Activated CD8-positive, alpha-beta memory T cell treated with anti-CD3 and anti-CD28 coated beads for 36 hours (primary cell): ENCODE results near the gene ELAVL1. TPM values are rescaled to one million over a fixed set of nuclear protein-coding genes. Genes with fewer than 3 reads are reported as not detected.

Experiments
- CTCF ChIA-PET: fragments of 350-600 bp; sonication (Branson Sonifier 250); formaldehyde crosslinking; loops from one replicate; lab custom pipeline; 2021; ENCODE audit warnings: antibody characterized with exemption; lab: Charles Lee
- POLR2A ChIA-PET: fragments of 350-600 bp; sonication (Branson Sonifier 250); formaldehyde crosslinking; loops from one replicate; lab custom pipeline; 2021; ENCODE audit warnings: antibody characterized with exemption; lab: Charles Lee
- total RNA-seq, 2 experiments: library from RNA; stranded (reverse); gene quantifications; one replicate each; pipeline ENCODE4 v1.2.3, GENCODE V29; 2021

ELAVL1 gene
- total RNA-seq, 2 experiments from 2014 or later: 166 to 169 TPM

DNA sequence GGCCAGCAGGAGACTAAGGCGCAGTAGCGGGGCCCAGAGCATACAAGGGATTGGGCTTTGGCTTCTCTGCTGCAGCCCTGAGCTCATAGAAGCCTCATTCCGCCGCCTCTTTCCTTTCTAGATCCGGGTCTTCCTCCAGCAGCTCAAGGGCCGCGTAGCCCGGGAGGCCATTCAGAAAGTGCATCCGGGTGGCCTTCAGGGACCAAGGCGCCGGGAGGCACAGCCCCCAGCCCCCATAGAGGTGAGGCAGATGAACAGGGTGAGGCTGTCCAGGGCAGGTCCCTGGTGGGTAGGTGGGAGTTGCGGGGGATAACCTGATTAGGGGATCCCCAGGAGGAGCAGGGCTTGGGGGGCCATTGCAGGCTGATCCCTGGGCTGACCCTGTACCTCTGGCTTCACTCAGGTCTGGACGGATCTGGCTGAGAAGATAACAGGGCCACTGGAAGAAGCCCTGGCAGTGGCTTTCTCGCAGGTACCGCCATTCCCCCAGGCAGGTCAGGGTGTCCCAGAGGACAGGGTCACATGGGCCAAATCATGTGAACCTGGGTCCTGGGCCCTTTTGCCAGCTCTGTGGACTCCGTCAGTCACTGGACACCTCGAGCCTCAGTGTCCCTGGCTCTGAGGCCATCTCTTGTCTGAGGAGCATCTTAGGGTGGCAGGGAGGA, 84.0 kb downstream of the ELAVL1 start:
- POLR2A ChIA-PET: interaction anchor here (1.7 to 2.1 kb wide), 3 partner anchors 18 to 84 kb away, joined by 8 to 14 read pairs (median 11); partner anchors contain the start of genes ELAVL1, MAP2K7 and TIMM44

GRCh38 chr19:7920519-7921301, 84.7 kb downstream of the ELAVL1 start:
- POLR2A ChIA-PET: interaction anchor here (1.0 to 2.1 kb wide), 4 partner anchors 17 to 85 kb away, joined by 3 to 14 read pairs (median 10); partner anchors contain the start of genes ELAVL1, MAP2K7 and TIMM44
- CTCF ChIA-PET: interaction anchor here (1.0 to 3.2 kb wide), 3 partner anchors 23 to 52 kb away, joined by 3 to 18 read pairs (median 11); partner anchors contain the start of gene TIMM44

More for the DNA sequence above, 84.0 kb downstream of the ELAVL1 start:
- CTCF ChIA-PET: interaction anchor here (1.0 to 3.2 kb wide), 3 partner anchors 22 to 241 kb away, joined by 5 to 18 read pairs (median 11); partner anchors contain the start of genes TIMM44 and TRAPPC5

- POLR2A ChIA-PET: interaction anchor here (0.6 to 2.1 kb wide), 6 partner anchors 16 to 86 kb away, joined by 3 to 14 read pairs (median 6); partner anchors contain the start of genes ELAVL1, MAP2K7 and TIMM44
- CTCF ChIA-PET: interaction anchor here (0.6 to 4.9 kb wide), 5 partner anchors 16 to 912 kb away, joined by 3 to 24 read pairs (median 5); partner anchors contain the start of genes MAP2K7 and TIMM44
Observed at GRCh38 chr19:7919610-7920518, 85.6 kb downstream of the ELAVL1 start, which contains the start of gene SNAPC2. Gene SNAPC2, plus strand, starts transcription at chr19:7920338. Its CDS starts 29 bp downstream, at chr19:7920367.

GRCh38 chr19:7918615-7919421, 86.6 kb downstream of the ELAVL1 start:
- CTCF ChIA-PET: interaction anchor here (0.6 to 4.9 kb wide), 9 partner anchors 10 to 913 kb away, joined by 3 to 24 read pairs (median 5); partner anchors contain the start of genes ELAVL1, MAP2K7 and TIMM44
- POLR2A ChIA-PET: interaction anchor here (0.6 to 0.7 kb wide), 2 partner anchors 25 to 350 kb away, joined by 3 to 4 read pairs; partner anchors contain the start of gene TIMM44

GRCh38 chr19:7918062-7918614, 87.3 kb downstream of the ELAVL1 start:
- POLR2A ChIA-PET: interaction anchor here (0.6 kb wide), 1 partner anchor 137 kb away, joined by 3 read pairs; no protein-coding TSS in a partner anchor
- CTCF ChIA-PET: interaction anchor here (0.8 to 4.9 kb wide), 7 partner anchors 10 to 91 kb away, joined by 3 to 24 read pairs (median 4); partner anchors contain the start of genes ELAVL1, MAP2K7 and TIMM44

DNA sequence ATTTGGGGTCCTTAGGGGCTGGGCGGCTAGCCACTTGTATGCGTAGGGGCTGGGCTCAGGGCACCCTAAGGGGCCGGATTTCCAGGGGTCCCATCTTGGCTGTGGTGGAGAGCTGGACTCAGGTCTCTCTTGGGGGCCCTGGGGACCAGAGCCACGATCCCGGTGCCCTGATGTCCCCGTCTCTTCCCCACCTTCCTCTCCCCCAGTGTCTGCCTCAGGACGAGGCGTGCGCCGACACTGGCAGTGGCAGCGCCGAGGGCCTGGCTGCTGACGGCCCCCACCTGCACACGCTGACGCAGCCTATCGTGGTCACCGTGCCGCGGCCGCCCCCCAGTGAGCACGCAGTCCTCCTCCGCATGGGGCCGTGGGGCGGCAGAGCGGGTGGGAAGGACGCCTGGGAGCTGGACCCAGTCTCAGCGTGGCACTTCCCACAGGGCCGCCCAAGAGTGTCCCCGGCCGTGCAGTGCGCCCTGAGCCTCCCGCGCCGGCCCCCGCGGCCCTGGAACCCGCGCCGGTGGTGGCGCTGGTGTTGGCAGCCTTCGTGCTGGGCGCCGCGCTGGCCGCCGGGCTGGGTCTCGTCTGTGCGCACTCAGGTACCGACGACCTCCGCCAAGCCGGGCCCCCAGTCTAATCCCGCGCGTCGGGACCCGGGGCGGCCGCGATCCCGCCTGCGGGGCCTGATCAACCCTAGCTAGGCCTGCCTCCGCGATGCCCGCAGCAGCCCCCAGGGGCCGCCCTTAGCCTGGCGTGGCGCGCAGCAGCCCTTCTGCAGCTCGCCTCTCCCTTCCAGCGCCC, 88.0 kb downstream of the ELAVL1 start:
- POLR2A ChIA-PET: interaction anchor here (0.6 kb wide), 1 partner anchor 137 kb away, joined by 3 read pairs; no protein-coding TSS in a partner anchor
- CTCF ChIA-PET: interaction anchor here (0.8 to 4.9 kb wide), 7 partner anchors 9 to 91 kb away, joined by 3 to 24 read pairs (median 4); partner anchors contain the start of genes ELAVL1, MAP2K7 and TIMM44

DNA sequence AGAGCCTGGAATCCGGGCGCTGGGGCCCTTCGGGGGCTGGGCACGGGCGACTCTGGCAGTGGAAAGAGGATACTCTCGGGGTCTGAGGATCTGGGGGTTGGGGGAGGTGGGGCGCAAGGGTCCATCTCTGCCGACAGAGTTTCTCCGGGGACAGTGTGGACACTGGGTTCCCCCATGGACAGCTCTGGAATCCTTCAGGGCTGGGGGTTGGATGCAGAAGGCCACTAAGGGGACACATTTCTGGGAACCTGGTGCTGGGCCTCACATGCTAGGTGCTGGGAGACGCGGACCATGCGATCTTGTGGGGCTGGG, 88.5 kb downstream of the ELAVL1 start:
- POLR2A ChIA-PET: no interaction called here
- CTCF ChIA-PET: interaction anchor here (1.0 to 4.9 kb wide), 5 partner anchors 9 to 90 kb away, joined by 3 to 24 read pairs (median 8); partner anchors contain the start of genes MAP2K7 and TIMM44

GRCh38 chr19:7916103-7916954, 89.1 kb downstream of the ELAVL1 start:
- POLR2A ChIA-PET: interaction anchor here (0.6 kb wide), 2 partner anchors 312 to 847 kb away, joined by 3 to 4 read pairs; partner anchors contain the start of gene ZNF557
- CTCF ChIA-PET: interaction anchor here (0.9 to 4.9 kb wide), 5 partner anchors 8 to 28 kb away, joined by 3 to 24 read pairs (median 8); partner anchors contain the start of genes MAP2K7 and TIMM44

- CTCF ChIA-PET: interaction anchor here (0.8 to 4.9 kb wide), 4 partner anchors 12 to 54 kb away, joined by 3 to 24 read pairs (median 4); partner anchors contain the start of gene MAP2K7
- POLR2A ChIA-PET: interaction anchor here (0.6 kb wide), 2 partner anchors 311 to 846 kb away, joined by 3 to 4 read pairs; partner anchors contain the start of gene ZNF557
Observed at GRCh38 chr19:7915250-7916102, 90.0 kb downstream of the ELAVL1 start.

DNA sequence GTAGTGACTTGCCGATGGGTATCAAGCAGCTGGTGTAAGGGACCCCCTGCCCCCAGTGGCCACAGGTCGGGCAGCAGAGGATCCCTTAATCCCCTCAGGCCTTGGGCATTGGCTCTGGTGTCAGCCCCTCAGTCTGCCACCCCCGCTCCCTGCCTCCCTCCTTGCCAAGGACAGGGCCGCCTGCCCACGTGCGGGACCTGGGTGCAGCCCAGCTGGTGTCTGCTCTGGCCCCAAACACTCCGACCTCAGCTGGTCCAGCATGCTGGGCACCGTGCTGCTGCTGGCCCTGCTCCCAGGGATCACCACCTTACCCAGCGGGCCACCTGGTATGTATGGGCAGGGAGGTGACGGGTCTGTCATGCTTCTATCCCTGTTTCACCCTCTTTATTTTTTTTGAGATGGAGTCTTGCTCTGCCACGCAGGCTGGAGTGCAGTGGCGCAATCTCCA, 90.8 kb downstream of the ELAVL1 start, which contains the start of gene TGFBR3L:
Gene TGFBR3L, plus strand, starts transcription at position 233 of the 448 bp plus-strand sequence.
- ChIA-PET POLR2A (interaction anchor here (1.0 kb wide), 1 partner anchor 46 kb away, joined by 4 read pairs; no protein-coding TSS in a partner anchor), CTCF (interaction anchor here (0.8 kb wide), 1 partner anchor 54 kb away, joined by 3 read pairs; no protein-coding TSS in a partner anchor)

- ChIA-PET CTCF (no interaction called here), POLR2A (interaction anchor here (1.0 kb wide), 1 partner anchor 45 kb away, joined by 4 read pairs; no protein-coding TSS in a partner anchor)
Observed at GRCh38 chr19:7914099-7914498, 91.3 kb downstream of the ELAVL1 start.

- POLR2A ChIA-PET: no interaction called here
- CTCF ChIA-PET: interaction anchor here (0.7 kb wide), 1 partner anchor 16 kb away, joined by 3 read pairs; no protein-coding TSS in a partner anchor
Observed at GRCh38 chr19:7913652-7914051, 91.8 kb downstream of the ELAVL1 start.
